MM.1S (cell line): ENCODE data around the gene TOMM7.

Source experiments
- DNase-seq: peaks from one replicate; pipeline ENCODE4 v3.0.0-alpha.2; 2015
- H2AFZ ChIP-seq: fragments of 300-600 bp; sonication (generic); 2 replicates; pipeline ENCODE4 v1.6.0; 2016; ENCODE audit warnings: antibody characterized with exemption, low read length
- H3F3A ChIP-seq: fragments of 300-600 bp; sonication (generic); 2 replicates; pipeline ENCODE4 v1.6.1; 2016; ENCODE audit warnings: mild to moderate bottlenecking, antibody characterized with exemption, low read length, moderate library complexity, mixed read lengths; ENCODE audit not compliant: insufficient read depth
- H3K27ac ChIP-seq: fragments of 300-600 bp; sonication (generic); 2 replicates; pipeline ENCODE4 v1.5.1; 2016; ENCODE audit warnings: mild to moderate bottlenecking, low read length
- H3K27me3 ChIP-seq: fragments of 300-600 bp; sonication (generic); replicated peaks from 2 replicates; pipeline ENCODE4 v1.6.0; 2016; ENCODE audit warnings: low read length; ENCODE audit not compliant: insufficient read depth
- H3K36me3 ChIP-seq: fragments of 300-600 bp; sonication (generic); replicated peaks from 2 replicates; pipeline ENCODE4 v1.6.1; 2016; ENCODE audit warnings: mild to moderate bottlenecking, low read length, mixed read lengths; ENCODE audit not compliant: insufficient read depth
- H3K4me1 ChIP-seq: fragments of 300-600 bp; sonication (generic); 2 replicates; pipeline ENCODE4 v1.6.1; 2016; ENCODE audit warnings: low read length, mixed read lengths
- H3K4me2 ChIP-seq: fragments of 300-600 bp; sonication (generic); 2 replicates; pipeline ENCODE4 v1.6.0; 2016; ENCODE audit warnings: low read depth, low read length
- H3K4me3 ChIP-seq: fragments of 300-600 bp; sonication (generic); 2 replicates; pipeline ENCODE4 v1.5.1; 2016; ENCODE audit warnings: low read length, mixed read lengths
- H3K79me2 ChIP-seq: fragments of 300-600 bp; sonication (generic); 2 replicates; pipeline ENCODE4 v1.6.1; 2016; ENCODE audit warnings: mixed run types, low read length, mixed read lengths
- H3K9ac ChIP-seq: fragments of 300-600 bp; sonication (generic); 2 replicates; pipeline ENCODE4 v1.6.1; 2016; ENCODE audit warnings: low read length, mixed read lengths
- H3K9me2 ChIP-seq: fragments of 300-600 bp; sonication (generic); replicated peaks from 2 replicates; pipeline ENCODE4 v1.6.1; 2016; ENCODE audit warnings: mild to moderate bottlenecking, low read length, mixed read lengths; ENCODE audit not compliant: insufficient read depth
- H3K9me3 ChIP-seq: fragments of 300-600 bp; sonication (generic); replicated peaks from 2 replicates; pipeline ENCODE4 v1.6.1; 2016; ENCODE audit warnings: mild to moderate bottlenecking, low read length, mixed read lengths; ENCODE audit not compliant: insufficient read depth
- H4K20me1 ChIP-seq: fragments of 300-600 bp; sonication (generic); 2 replicates; pipeline ENCODE4 v1.6.1; 2016; ENCODE audit warnings: mild to moderate bottlenecking, low read length, moderate library complexity, mixed read lengths; ENCODE audit not compliant: insufficient read depth
- CTCF ChIP-seq: fragments of 300-600 bp; sonication (generic); IDR thresholded peaks from 2 replicates; pipeline ENCODE4 v1.5.1; 2016; ENCODE audit warnings: antibody characterized with exemption, low read length, mixed read lengths
- EZH2 ChIP-seq: fragments of 300-600 bp; sonication (generic); optimal IDR thresholded peaks from 2 replicates; pipeline ENCODE3; 2017; ENCODE audit warnings: low read depth, mild to moderate bottlenecking, antibody characterized with exemption, low read length, mixed read lengths
- EZH2phosphoT487 ChIP-seq: fragments of 300-600 bp; sonication (generic); IDR thresholded peaks from 2 replicates; pipeline ENCODE4 v1.6.1; 2018; ENCODE audit warnings: antibody characterized with exemption, low read length

Gene TOMM7

GRCh38 chr7:22771194-22771871 is 51.3 kb downstream of the TOMM7 start:
- Histone ChIP-seq H3K79me2 (no peaks in the 10 kb centered on the region), H2AFZ (no peak overlapping the region), H4K20me1 (no peaks in the 10 kb centered on the region), H3K36me3 (no peaks in the 10 kb centered on the region), H3K9ac (no peak overlapping the region), H3K9me3 (no peaks in the 10 kb centered on the region), H3K4me2 (no peak overlapping the region), H3K27me3 (no peaks in the 10 kb centered on the region), H3K9me2 (no peaks in the 10 kb centered on the region), H3F3A (no peaks in the 10 kb centered on the region; the same call in 1 of the 2 replicates), H3K27ac (no peak overlapping the region), H3K4me3 (no peak overlapping the region), H3K4me1 (peaks cover 2% of the 10 kb centered on the region)
- no peak for DNase-seq
- TF ChIP-seq EZH2, result no peak
- no peak for TF ChIP-seq EZH2phosphoT487
- TF ChIP-seq CTCF, result no peak

GRCh38 chr7:22765609-22766008 is 57.0 kb downstream of the TOMM7 start:
- no peak overlapping the region for H2AFZ ChIP-seq
- no peaks in the 10 kb centered on the region for H3K36me3 ChIP-seq
- H3K4me3 ChIP-seq, result peak overlapping the region; percentile 2; the same call in 1 of the 2 replicates
- no peak overlapping the region for H3K9ac ChIP-seq
- no peaks in the 10 kb centered on the region for H3K79me2 ChIP-seq
- peaks cover 8% of the 10 kb centered on the region for H3F3A ChIP-seq
- no peaks in the 10 kb centered on the region for H3K9me2 ChIP-seq
- peaks cover 15% of the 10 kb centered on the region for H3K4me1 ChIP-seq
- H3K27ac ChIP-seq, result no peak overlapping the region
- H4K20me1 ChIP-seq, result no peaks in the 10 kb centered on the region
- H3K27me3 ChIP-seq, result no peaks in the 10 kb centered on the region
- peak overlapping the region; percentile 42; the same call in 1 of the 2 replicates for H3K4me2 ChIP-seq
- TF ChIP-seq EZH2 (no peak), EZH2phosphoT487 (no peak), CTCF (no peak)
- no peaks in the 10 kb centered on the region for H3K9me3 ChIP-seq
- peak; percentile 55 for DNase-seq
